Erythroblast (primary cell): Measurements from ENCODE around the gene HECW1.

Experiments
- GATA1 ChIP-seq: IDR thresholded peaks from 2 replicates; pipeline ENCODE4 v1.6.1; 2011; ENCODE audit warnings: low read depth, mild to moderate bottlenecking, control low read depth, low read length, moderate library complexity
- POLR2A ChIP-seq: IDR thresholded peaks from 2 replicates; pipeline ENCODE4 v1.6.1; 2011; ENCODE audit warnings: mild to moderate bottlenecking, low read length

GRCh38 chr7:43193893-43194292 lies 81.4 kb downstream of the HECW1 start:
- TF ChIP-seq POLR2A (no peak), GATA1 (no peak)
